Fibroblast of mammary gland (primary cell): ENCODE results near the gene ITFG2.
"Not testable (repeated sequence)": the region's sequence is repeated elsewhere in the genome, so short reads cannot be mapped to it uniquely, and the experiment has no call there.

Source experiments
- DNase-seq: peaks from one replicate; pipeline ENCODE4 v3.0.0-alpha.2; 2010; ENCODE audit warnings: low read depth
- H3K4me3 ChIP-seq: 2 replicates; pipeline ENCODE4 v1.5.1; 2011; ENCODE audit warnings: low read depth, mild to moderate bottlenecking, low read length, moderate library complexity; ENCODE audit not compliant: control insufficient read depth
- TF ChIP-seq, protein P1 (sequence below): conservative IDR thresholded peaks from 2 replicates; pipeline ENCODE4 v1.5.1; 2011; ENCODE audit warnings: low read depth, low read length, inconsistent platforms; ENCODE audit not compliant: control insufficient read depth, insufficient read depth

ITFG2 gene

DNA sequence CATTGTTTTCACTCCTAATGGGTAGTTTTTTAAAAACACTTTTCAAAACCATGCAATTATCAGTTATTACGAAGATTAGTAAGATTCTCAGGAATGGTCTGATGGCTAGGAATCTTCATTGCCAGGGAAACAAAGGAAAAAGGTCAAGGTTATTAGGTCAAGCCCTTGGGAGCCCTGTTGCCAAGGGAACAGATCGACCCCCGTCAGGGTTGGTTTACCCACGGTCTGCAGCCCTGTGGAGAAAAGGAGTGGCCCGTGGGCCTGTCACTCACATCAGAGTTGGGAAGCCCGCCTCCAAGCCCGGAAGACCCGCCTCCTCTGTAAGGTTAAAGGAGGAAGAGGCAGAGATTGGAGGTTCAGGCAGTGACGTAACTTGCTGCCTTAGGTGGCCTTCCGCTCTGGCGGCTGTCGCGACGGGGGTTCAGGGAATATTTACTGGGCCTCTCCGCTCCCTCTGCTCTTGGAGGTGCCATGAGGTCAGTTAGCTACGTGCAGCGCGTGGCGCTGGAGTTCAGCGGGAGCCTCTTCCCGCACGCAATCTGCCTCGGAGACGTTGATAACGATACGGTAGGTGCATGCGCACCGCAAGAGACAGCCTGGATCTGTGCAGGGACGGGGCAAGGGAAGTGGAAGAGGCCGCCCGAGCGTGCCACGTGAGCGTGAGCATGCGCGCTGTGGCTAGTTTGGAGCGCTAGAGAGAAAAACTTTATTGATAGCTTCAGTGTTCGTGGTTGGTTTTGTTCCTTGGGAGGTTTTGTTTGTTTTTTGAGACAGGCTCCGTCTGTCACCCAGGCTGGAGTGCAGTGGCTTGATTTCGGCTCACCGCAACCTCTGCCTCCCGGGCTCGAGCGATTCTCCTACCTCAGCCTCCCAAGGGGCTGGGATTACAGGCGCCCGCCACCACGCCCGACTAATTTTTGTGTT lies at the start of gene ITFG2:
Gene ITFG2 (plus strand): TSS at position 379 of the 924 bp plus-strand sequence. CDS start 93 bp downstream, at position 472.
- peak; percentile 98 for DNase-seq
- peak within 1 kb of the TSS; percentile 95 for H3K4me3 ChIP-seq
- TF ChIP-seq, protein P1, sequence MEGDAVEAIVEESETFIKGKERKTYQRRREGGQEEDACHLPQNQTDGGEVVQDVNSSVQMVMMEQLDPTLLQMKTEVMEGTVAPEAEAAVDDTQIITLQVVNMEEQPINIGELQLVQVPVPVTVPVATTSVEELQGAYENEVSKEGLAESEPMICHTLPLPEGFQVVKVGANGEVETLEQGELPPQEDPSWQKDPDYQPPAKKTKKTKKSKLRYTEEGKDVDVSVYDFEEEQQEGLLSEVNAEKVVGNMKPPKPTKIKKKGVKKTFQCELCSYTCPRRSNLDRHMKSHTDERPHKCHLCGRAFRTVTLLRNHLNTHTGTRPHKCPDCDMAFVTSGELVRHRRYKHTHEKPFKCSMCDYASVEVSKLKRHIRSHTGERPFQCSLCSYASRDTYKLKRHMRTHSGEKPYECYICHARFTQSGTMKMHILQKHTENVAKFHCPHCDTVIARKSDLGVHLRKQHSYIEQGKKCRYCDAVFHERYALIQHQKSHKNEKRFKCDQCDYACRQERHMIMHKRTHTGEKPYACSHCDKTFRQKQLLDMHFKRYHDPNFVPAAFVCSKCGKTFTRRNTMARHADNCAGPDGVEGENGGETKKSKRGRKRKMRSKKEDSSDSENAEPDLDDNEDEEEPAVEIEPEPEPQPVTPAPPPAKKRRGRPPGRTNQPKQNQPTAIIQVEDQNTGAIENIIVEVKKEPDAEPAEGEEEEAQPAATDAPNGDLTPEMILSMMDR: no peak

DNA sequence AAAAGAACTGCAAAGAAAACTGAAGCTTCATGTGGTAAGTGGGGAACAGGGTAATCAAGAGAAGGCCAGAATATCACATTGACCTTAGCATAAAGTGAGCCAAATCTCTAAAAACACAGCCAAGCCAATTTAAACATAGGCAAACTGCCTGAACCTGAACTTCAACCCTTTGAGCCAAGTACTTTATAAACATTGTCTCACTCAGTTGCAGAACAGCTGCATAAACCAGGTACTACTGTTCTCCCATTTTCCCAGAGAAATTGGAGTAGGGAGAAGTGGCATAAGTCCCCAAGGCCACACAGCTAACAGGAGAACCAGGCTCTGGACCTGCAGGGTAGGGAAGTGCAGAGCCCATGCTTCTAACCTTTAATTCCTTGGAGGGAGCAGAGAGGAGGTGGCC lies 48.1 kb upstream of the ITFG2 start:
- H3K4me3 ChIP-seq: no peak overlapping the region
- TF ChIP-seq, protein P1: no peak
- no peak for DNase-seq

DNA sequence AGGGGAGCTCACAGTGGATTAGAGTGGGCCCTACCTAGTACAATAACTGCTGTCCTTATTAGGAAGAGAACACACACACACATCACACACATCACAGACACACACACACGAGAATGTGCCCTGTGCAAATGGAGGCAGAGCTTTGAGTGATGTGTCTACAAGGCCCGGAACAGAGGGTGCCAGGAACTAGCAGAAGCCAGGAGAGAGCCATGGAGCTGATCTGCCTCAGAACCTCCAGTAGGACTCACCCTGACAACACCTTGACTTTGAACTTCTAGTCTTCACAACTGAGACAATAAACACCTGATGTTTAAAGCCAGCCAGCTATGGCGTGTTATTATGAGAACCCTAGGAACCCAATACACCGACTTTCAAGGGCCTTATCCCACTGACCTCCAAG lies 47.4 kb upstream of the ITFG2 start:
- no peak overlapping the region for H3K4me3 ChIP-seq
- TF ChIP-seq, protein P1: no peak
- no peak for DNase-seq

DNA sequence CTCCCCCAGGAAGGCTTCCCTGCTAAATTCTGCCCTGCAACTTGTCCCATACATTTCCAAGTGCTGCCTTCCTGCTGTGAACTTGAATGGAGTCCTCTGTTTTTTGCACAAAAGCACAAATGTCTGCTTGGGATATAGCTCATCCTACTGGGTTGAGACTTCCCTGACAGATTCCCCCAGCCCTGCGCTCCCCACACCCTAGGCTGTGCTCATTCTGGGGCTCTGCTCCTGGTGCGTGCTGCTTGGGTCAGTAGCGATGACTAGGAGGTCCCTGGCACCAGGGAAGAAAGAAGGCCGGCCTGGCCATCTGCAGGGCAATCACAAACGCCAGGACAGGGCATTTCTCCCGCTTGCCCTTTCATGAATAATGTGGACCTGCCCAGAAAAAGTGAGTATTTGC lies 46.9 kb upstream of the ITFG2 start:
- no peak overlapping the region for H3K4me3 ChIP-seq
- DNase-seq: no peak
- TF ChIP-seq, protein P1: no peak

DNA sequence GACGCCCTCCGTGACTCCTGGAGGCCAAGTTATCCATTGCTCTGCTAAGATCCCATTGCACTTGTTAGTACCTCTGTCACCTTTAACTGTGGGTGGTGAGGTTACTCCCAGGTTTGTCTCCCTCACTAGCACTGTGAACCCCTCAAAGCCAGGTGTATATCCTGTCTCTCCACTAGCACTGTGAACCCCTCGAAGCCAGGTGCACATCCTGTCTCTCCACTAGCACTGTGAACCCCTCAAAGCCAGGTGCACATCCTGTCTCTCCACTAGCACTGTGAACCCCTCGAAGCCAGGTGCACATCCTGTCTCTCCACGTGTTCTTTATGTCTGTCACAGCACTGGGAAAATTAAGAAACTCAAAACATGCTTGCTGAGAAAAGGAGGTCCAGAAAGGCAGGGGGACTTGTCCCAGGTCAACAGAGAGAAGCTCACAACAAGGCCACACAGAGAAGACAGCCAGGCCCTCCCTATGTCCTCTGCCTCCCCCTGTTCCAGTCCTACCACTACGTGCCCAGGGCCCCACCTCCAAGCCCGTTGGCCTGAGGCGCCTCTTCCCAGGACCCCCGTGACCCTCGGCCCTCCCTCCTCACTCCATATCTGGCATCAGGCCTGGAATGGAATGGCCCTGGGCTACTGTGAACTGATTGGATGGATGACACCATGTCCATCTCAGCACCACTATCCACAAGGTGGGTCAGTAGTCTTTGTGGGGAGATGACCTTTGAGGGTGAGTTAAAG lies 44.1 kb upstream of the ITFG2 start:
- H3K4me3 ChIP-seq: no peak overlapping the region
- no peak for DNase-seq
- TF ChIP-seq, protein P1: no peak

DNA sequence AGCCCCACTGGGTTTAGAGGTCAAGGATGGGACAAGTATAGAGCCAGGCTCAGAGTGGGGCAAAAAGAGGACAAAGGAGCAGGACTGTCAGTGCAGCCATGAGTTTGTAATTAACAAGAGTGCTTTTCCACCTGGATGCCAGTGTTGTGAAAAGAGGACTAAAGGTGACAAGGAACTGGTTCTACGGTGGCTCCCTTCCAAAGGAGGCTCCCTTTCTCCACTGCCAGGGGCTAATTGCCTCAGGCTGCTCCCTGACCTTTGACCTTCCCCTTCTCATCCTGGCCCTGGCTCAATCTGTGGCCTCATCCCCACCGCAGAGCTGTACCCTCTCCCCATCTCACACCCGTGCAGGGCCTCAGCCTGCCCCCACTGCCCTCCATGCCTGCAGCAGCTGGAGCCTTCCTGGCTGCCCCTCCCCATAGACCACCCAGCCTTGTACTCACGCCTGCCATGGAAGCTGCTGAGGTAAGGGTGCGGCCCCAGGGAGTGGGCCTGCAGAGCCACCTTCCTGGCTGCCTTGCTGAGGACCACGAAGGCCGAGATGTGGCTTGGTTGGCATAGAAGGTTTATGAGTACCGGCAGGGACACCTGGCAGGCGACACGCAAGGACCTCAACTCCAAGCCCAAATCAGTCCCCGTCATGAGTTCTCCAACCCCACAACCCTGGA lies 42.5 kb upstream of the ITFG2 start:
- H3K4me3 ChIP-seq: no peak overlapping the region
- TF ChIP-seq, protein P1: no peak

DNA sequence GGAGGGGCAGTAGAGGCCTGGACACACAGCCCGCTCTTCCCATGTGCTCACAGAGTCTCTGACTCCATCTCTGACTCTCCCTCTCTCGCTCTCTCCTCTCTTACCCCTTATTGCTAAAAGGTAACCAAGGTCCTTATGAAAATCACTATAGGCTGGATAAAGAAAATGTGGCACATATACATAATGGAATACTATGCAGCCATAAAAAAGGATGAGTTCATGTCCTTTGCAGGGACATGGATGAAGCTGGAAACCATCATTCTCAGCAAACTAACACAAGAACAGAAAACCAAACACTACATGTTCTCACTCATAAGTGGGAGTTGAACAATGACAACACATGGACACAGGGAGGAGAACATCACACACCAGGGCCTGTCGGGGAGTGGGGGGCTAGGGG lies 41.9 kb upstream of the ITFG2 start:
- DNase-seq, H3K4me3 ChIP-seq: not testable (repeated sequence)

More for the DNA sequence above, 42.5 kb upstream of the ITFG2 start:
- no peak for DNase-seq
